Choroid plexus epithelial cell (primary cell): ENCODE measurements around the gene MYCBP2.
"Not testable (repeated sequence)": the region's sequence is repeated elsewhere in the genome, so short reads cannot be mapped to it uniquely, and the experiment has no call there.

Experiments
- DNase-seq: peaks from one replicate; pipeline ENCODE4 v3.0.0-alpha.2; 2010; ENCODE audit warnings: low read depth
- H3K4me3 ChIP-seq: 2 replicates; pipeline ENCODE4 v1.5.1; 2011; ENCODE audit warnings: low read depth, mild to moderate bottlenecking, control low read depth, low read length, moderate library complexity
- TF ChIP-seq, protein P1 (sequence below): conservative IDR thresholded peaks from 2 replicates; pipeline ENCODE4 v1.5.1; 2011; ENCODE audit warnings: low read depth, mild to moderate bottlenecking, control low read depth, inconsistent platforms, low read length, moderate library complexity

The MYCBP2 gene

DNA sequence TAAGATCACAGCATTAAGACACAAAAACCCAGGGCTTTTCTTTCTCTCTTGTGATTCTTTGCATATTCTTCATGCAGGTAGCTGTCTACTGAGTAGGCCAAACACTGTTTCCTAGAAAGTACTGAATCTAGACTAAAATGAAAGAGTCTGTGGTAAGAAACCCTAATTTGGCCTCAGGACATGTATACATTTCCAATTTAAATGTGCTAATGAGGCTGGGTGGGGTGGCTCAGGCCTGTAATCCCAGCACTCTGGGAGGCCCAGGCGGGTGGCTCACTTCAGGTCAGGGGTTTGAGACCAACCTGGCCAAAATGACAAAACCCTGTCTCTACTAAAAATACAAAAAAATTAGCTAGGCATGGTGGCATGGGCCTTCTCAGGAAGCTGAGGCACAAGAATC, 57.8 kb downstream of the MYCBP2 start:
- H3K4me3 ChIP-seq: no peak overlapping the region
- DNase-seq: no peak
- TF ChIP-seq, protein P1, sequence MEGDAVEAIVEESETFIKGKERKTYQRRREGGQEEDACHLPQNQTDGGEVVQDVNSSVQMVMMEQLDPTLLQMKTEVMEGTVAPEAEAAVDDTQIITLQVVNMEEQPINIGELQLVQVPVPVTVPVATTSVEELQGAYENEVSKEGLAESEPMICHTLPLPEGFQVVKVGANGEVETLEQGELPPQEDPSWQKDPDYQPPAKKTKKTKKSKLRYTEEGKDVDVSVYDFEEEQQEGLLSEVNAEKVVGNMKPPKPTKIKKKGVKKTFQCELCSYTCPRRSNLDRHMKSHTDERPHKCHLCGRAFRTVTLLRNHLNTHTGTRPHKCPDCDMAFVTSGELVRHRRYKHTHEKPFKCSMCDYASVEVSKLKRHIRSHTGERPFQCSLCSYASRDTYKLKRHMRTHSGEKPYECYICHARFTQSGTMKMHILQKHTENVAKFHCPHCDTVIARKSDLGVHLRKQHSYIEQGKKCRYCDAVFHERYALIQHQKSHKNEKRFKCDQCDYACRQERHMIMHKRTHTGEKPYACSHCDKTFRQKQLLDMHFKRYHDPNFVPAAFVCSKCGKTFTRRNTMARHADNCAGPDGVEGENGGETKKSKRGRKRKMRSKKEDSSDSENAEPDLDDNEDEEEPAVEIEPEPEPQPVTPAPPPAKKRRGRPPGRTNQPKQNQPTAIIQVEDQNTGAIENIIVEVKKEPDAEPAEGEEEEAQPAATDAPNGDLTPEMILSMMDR: no peak

DNA sequence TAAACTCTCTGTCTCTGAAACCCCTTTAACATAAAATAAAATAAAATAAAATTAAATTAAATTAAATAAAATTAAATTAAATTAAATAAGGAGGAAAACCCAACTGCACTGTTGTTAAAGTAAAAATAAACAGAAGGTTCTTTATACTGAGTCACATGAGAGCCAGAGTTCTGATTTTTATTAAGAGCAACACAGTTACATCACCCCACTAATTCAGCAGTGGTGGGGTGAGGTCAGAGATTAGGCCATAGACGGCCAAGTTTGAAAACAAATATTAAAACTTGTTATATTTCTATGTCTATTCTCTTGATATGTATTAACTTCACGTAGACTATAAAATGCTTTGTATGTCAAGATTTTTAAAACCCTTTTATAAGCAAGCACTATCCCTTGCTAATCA, 59.5 kb downstream of the MYCBP2 start:
- peak; percentile 63 for DNase-seq
- no peak overlapping the region for H3K4me3 ChIP-seq
- TF ChIP-seq, protein P1: no peak

DNA sequence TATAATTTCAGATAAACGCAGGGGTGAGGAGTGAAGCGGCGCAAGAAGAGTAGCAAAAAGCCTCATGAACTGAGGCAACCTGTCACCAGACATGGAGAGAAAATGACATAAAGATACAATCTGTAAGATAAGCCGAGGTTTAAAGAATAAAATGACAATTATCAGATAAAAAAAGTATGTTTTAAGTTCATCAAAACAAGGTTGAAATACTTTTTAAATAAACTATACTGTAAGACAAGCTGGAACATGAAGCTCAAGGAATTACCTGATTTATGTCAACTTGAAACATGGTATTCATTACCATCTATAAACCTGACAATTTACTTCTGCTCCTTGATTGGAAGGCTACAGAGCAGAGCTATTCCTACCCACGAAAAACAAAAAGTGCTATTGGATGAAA, 61.6 kb downstream of the MYCBP2 start:
- H3K4me3 ChIP-seq: no peak overlapping the region
- TF ChIP-seq, protein P1: no peak
- no peak for DNase-seq

DNA sequence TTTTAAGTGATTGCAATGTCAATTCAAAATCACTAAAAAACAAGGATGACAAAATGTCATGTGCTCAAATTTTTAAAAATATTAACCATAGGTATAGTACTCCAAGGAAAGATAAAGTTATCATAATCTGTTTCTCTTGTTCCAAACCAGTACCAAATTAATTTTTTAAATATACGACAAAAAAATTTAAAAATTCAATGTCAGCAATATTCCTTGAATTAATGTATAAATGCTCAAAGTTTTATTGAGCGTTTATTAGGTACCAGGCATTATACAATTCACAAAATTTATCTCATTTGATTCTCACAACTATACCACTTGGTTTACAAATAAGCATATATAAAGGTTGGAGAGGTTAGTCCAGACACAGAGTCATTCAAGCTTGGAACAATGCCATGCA, 64.7 kb downstream of the MYCBP2 start:
- no peak for DNase-seq
- H3K4me3 ChIP-seq: no peak overlapping the region
- TF ChIP-seq, protein P1: no peak

DNA sequence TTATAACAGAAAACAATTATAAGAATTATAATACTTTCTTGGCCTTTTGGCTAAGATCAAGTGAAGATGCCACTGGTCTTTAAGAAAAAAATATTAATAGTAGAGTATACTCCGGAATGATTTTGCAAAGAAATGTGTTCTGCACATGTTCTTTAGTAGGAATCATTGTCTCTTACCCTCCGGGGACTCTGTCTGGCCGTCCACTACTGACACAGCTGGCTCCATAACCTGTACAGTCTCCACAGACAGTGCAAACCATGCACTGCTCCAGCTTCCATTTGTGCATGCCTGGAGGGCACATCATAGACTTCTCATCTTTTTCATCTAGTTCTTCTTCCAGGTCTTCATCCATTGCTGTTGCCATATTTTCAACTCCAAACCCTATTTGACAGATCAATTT, 75.9 kb downstream of the MYCBP2 start:
- DNase-seq: no peak
- no peak overlapping the region for H3K4me3 ChIP-seq
- TF ChIP-seq, protein P1: no peak

DNA sequence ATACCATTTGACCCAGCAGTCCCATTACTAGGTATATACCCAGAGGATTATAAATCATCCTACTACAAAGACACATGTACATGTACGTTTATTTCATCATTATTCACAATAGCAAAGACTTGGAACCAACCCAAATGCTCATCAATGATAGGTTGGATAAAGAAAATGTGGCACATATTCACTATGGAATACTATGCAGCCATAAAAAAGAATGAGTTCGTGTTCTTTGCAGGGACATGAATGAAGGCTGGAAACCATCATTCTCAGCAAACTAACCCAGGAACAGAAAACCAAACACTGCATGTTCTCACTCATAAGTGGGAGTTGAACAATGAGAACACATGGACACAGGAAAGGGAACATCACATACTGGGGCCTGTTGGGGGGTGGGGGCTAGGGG, 81.7 kb downstream of the MYCBP2 start:
- not testable (repeated sequence) for H3K4me3 ChIP-seq, DNase-seq

DNA sequence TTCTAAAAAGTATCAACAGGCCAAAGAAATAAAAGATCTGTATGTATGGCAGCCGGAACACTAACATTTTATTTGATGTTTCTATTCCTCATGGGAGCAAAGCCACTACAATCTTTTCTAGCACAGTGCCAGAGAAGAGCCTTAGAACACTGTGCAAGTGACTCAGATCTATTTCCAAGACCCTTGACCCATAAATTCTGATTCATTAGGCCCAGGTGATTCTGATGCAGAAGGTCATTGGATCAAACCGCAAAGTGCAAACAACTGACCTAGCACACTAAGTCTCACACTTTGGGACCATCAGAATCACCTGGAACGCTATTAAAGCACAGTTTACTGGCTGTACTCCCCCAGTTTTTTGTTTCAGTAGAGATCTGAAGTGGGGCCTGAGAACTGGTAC, 87.6 kb downstream of the MYCBP2 start:
- no peak overlapping the region for H3K4me3 ChIP-seq
- TF ChIP-seq, protein P1: no peak
- peak; percentile 34 for DNase-seq
